ENCODE data around the gene PDLIM7.

DNA sequence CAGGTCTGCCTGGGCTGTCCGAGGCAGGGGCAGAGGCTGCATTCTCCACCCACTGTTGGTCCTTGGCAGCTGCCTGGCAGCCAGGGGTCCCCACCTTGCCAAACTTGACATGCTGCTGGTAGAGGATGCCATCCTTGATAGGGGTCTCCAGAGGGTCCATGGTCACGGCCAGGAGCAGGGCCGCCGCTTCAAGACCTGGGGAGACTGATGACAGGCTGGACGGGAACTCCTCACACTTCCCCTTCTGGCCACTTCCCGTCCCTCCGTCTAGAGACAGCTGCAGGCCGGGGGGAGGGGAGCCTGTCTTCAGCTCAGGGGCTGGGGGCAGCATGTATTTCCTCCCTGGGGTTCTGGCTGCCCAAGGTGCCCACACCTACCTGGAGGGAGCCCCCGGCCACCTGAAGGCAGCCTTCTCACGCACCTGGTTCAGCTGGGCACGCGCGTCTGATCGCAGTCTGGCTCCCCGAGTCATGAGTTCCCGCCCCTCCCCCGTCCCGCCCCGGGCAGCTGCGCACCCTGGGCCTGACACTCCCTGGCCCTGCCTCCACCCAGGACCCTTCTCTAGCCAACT lies 12.1 kb upstream of the PDLIM7 start, which contains the start of gene DOK3:
- TF ChIP-seq ZFX (IDR thresholded peaks at IDR 0.05; ENCODE audit: borderline replicate concordance) = no peak
- TF ChIP-seq, protein P1, sequence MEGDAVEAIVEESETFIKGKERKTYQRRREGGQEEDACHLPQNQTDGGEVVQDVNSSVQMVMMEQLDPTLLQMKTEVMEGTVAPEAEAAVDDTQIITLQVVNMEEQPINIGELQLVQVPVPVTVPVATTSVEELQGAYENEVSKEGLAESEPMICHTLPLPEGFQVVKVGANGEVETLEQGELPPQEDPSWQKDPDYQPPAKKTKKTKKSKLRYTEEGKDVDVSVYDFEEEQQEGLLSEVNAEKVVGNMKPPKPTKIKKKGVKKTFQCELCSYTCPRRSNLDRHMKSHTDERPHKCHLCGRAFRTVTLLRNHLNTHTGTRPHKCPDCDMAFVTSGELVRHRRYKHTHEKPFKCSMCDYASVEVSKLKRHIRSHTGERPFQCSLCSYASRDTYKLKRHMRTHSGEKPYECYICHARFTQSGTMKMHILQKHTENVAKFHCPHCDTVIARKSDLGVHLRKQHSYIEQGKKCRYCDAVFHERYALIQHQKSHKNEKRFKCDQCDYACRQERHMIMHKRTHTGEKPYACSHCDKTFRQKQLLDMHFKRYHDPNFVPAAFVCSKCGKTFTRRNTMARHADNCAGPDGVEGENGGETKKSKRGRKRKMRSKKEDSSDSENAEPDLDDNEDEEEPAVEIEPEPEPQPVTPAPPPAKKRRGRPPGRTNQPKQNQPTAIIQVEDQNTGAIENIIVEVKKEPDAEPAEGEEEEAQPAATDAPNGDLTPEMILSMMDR (IDR thresholded peaks at IDR 0.05) = no peak
